ENCODE data around the gene TAOK1. TPM values are rescaled to one million over a fixed set of nuclear protein-coding genes. Genes with fewer than 3 reads are reported as not detected.

TAOK1 gene
- total and polyA plus RNA-seq, 2 of the 13 experiments (the other 11 are each of a cell fraction or from before 2014, with no cell fraction given) = 14.1 to 23.0 TPM

DNA sequence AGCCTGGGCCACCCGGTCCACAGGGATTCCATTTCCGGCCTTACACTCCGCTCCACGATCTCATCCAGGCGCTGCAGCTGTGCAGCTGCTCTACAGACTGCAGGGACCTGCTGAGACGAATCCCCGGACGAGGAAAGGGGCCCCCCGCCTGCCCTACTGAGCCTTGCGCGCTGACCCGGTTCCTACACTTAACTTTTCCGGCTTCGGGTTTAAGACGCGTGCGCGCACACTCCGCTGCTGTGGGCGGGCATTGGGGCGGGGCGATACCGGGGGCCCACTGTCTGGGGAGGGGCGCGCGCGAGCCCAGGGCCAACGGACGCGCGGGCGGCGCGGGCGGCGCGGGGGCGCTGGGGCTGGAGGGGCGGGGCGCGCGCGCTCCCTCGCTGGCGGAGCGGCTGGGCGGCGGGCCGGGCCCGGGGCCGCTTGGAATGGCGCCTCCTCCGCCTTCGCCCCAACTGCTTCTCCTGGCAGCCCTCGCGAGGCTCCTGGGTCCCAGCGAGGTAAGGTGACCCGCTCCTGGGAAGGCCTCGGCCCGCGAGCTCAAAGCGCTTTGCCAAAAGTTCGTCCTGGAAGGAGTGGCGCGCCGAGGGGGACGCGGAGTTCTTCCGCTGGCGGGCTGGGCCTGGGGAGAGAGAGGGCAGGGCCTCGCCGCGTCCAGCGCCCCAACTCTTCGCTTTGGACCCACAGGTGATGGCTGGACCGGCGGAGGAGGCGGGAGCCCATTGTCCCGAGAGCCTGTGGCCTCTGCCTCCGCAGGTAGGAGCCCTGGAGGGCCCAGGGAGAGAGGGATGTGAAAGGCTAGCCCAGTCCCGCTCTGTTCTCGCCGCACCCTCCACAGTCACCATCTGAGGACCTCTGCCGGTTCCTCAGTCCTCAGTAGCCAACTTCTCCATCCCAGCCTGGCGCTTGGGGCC lies 178.4 kb downstream of the TAOK1 start, which contains the start of gene TP53I13 (continued):
- TF ChIP-seq FOXK1 (CRISPR knock-in tag; IDR thresholded peaks at IDR 0.05; ENCODE audit: borderline replicate concordance, low read depth) = no peak
- peak; percentile 66 for TF ChIP-seq MXD1 (CRISPR knock-in tag; IDR thresholded peaks at IDR 0.05)
- TF ChIP-seq JDP2 (CRISPR knock-in tag; IDR thresholded peaks at IDR 0.05; ENCODE audit: borderline replicate concordance) = no peak
- TF ChIP-seq ZNF33A (CRISPR knock-in tag; IDR thresholded peaks at IDR 0.05; ENCODE audit: borderline replicate concordance) = no peak
- TF ChIP-seq KDM5B (CRISPR knock-in tag; IDR thresholded peaks at IDR 0.05; ENCODE audit: borderline replicate concordance) = peak; percentile 69; the same call in 1 of the 2 replicates
- no peak for TF ChIP-seq ZNF660 (CRISPR knock-in tag; IDR thresholded peaks at IDR 0.05; ENCODE audit: borderline replicate concordance, low read depth)
- TF ChIP-seq, protein P1, sequence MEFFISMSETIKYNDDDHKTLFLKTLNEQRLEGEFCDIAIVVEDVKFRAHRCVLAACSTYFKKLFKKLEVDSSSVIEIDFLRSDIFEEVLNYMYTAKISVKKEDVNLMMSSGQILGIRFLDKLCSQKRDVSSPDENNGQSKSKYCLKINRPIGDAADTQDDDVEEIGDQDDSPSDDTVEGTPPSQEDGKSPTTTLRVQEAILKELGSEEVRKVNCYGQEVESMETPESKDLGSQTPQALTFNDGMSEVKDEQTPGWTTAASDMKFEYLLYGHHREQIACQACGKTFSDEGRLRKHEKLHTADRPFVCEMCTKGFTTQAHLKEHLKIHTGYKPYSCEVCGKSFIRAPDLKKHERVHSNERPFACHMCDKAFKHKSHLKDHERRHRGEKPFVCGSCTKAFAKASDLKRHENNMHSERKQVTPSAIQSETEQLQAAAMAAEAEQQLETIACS (CRISPR knock-in tag; IDR thresholded peaks at IDR 0.05) = peak; percentile 89
- TF ChIP-seq CCAR2 (optimal IDR thresholded peaks at IDR 0.05; ENCODE audit: low read depth, low read length) = no peak
- no peak for TF ChIP-seq ZNF674 (CRISPR knock-in tag; IDR thresholded peaks at IDR 0.05; ENCODE audit: low read depth)
- peak; percentile 28 for TF ChIP-seq SKI (IDR thresholded peaks at IDR 0.05; ENCODE audit: partially characterized antibody)
- TF ChIP-seq SMARCC2 (IDR thresholded peaks at IDR 0.05) = no peak
- 0 out of 2 replicates have a peak, but pooled peaks have one; percentile 35 for TF ChIP-seq NFAT5 (CRISPR knock-in tag; IDR thresholded peaks at IDR 0.05)
- 0 out of 2 replicates have a peak, but pooled peaks have one; percentile 62 for TF ChIP-seq FOXO4 (CRISPR knock-in tag; conservative IDR thresholded peaks at IDR 0.05)
- no peak for TF ChIP-seq FOSL1 (CRISPR knock-in tag; IDR thresholded peaks at IDR 0.05; ENCODE audit: borderline replicate concordance)
- TF ChIP-seq TRAFD1 (CRISPR knock-in tag; IDR thresholded peaks at IDR 0.05; ENCODE audit: borderline replicate concordance) = 0 out of 2 replicates have a peak, but pooled peaks have one; percentile 46
- no peak for TF ChIP-seq IRX3 (CRISPR knock-in tag; IDR thresholded peaks at IDR 0.05; ENCODE audit: borderline replicate concordance, low read depth)

Data from HepG2 (cell line).